GM12878 (cell line): Measurements from ENCODE around the gene SHH. TPM values are rescaled to one million over a fixed set of nuclear protein-coding genes. Genes with fewer than 3 reads are reported as not detected.

Experiments used
- ATAC-seq: fragments of 200-7000 bp; cut with Tn5 transposase; 3 replicates; pipeline ENCODE4 v1.9.1; 2020; ENCODE audit warnings: mild to moderate bottlenecking, moderate library complexity
- BruUV-seq: library from RNA; stranded (reverse); fragments of 400-500 nt; replicated peaks from 2 replicates; lab custom pipeline; 2021; lab: Mats Ljungman, UMichigan
- CTCF ChIA-PET: fragments of 300-600 bp; sonication (Branson Sonifier 250); formaldehyde crosslinking; extraction: SDS; loops from one replicate; lab custom pipeline; 2021; ENCODE audit warnings: inconsistent platforms; lab: Yijun Ruan, JAX
- POLR2A ChIA-PET: fragments of 350-600 bp; formaldehyde crosslinking; extraction: SDS; loops from one replicate; lab custom pipeline; 2021; ENCODE audit warnings: inconsistent platforms; lab: Charles Lee
- RAD21 ChIA-PET: fragments of 300-600 bp; sonication (Branson Sonifier 250); formaldehyde crosslinking; loops from one replicate; lab custom pipeline; 2023; ENCODE audit warnings: antibody characterized with exemption; ENCODE audit not compliant: unreplicated experiment; lab: Charles Lee
- SMC1A ChIA-PET: fragments of 300-600 bp; sonication (Branson Sonifier 250); formaldehyde crosslinking; loops from one replicate; lab custom pipeline; 2023; ENCODE audit not compliant: unreplicated experiment, uncharacterized antibody; lab: Charles Lee
- DNase-seq: peaks from one replicate; pipeline ENCODE4 v3.0.0-alpha.2; 2011; ENCODE audit warnings: low read depth, low spot score
- FAIRE-seq: peaks from 3 replicates; lab custom pipeline; 2011; peaks lifted over from hg19 to GRCh38; lab: Jason Lieb, UNC
- H2AFZ ChIP-seq: 2 replicates; pipeline ENCODE4 v1.6.0; 2011; ENCODE audit warnings: low read depth, low read length, control low read depth; ENCODE audit not compliant: control insufficient read depth
- H3K27ac ChIP-seq: 2 replicates; pipeline ENCODE4 v1.5.1; 2011; ENCODE audit warnings: control low read depth; ENCODE audit not compliant: control insufficient read depth, insufficient read depth
- H3K27me3 ChIP-seq, 2 experiments: replicated peaks in 1 of 2; 2 replicates each; pipeline versions ENCODE4 v1.6.0 to v1.6.1; 2011; ENCODE audit warnings: low read length in 1 of 2; ENCODE audit not compliant: control insufficient read depth in 2 of 2, insufficient read depth in 2 of 2
- H3K36me3 ChIP-seq, 2 experiments: 2 replicates each; pipeline ENCODE4 v1.5.1; 2011; ENCODE audit warnings: low read length in 1 of 2; ENCODE audit not compliant: control insufficient read depth in 2 of 2, insufficient read depth in 2 of 2
- H3K4me1 ChIP-seq: 2 replicates; pipeline ENCODE4 v1.6.1; 2011; ENCODE audit warnings: mild to moderate bottlenecking, low read length, moderate library complexity, mixed read lengths; ENCODE audit not compliant: control insufficient read depth, insufficient read depth
- H3K4me2 ChIP-seq: 2 replicates; pipeline ENCODE4 v1.6.0; 2011; ENCODE audit warnings: control low read depth; ENCODE audit not compliant: control insufficient read depth, insufficient read depth
- H3K4me3 ChIP-seq: fragments of 200-600 bp; sonication (generic); 2 replicates; pipeline ENCODE4 v1.5.1; 2016
- H3K79me2 ChIP-seq: 2 replicates; pipeline ENCODE4 v1.6.0; 2011; ENCODE audit warnings: low read length; ENCODE audit not compliant: control insufficient read depth, insufficient read depth
- H3K9ac ChIP-seq: 2 replicates; pipeline ENCODE4 v1.8.0; 2011; ENCODE audit warnings: low read length, control low read depth, mixed read lengths; ENCODE audit not compliant: control insufficient read depth, insufficient read depth
- H3K9me3 ChIP-seq: replicated peaks from 3 replicates; pipeline ENCODE4 v1.5.1; 2011; ENCODE audit warnings: mild to moderate bottlenecking, low read length; ENCODE audit not compliant: control insufficient read depth, insufficient read depth
- H4K20me1 ChIP-seq: 2 replicates; pipeline ENCODE4 v1.6.0; 2011; ENCODE audit not compliant: control insufficient read depth, insufficient read depth
- ATF7 ChIP-seq: fragments of 450-650 bp; IDR thresholded peaks from 2 replicates; pipeline ENCODE4 v1.6.1; 2016; ENCODE audit warnings: low read depth, mild to moderate bottlenecking
- CHD1 ChIP-seq: IDR thresholded peaks from 2 replicates; pipeline ENCODE4 v1.6.1; 2012; ENCODE audit warnings: low read depth, low read length, improper control_type of control experiment
- E2F8 ChIP-seq: fragments of 450-650 bp; IDR thresholded peaks from 2 replicates; pipeline ENCODE4 v1.6.1; 2018; ENCODE audit warnings: mild to moderate bottlenecking, low read depth, moderate library complexity; ENCODE audit not compliant: partially characterized antibody
- HDGF ChIP-seq: fragments of 450-650 bp; IDR thresholded peaks from 2 replicates; pipeline ENCODE4 v1.6.1; 2016; ENCODE audit warnings: antibody characterized with exemption
- NFYA ChIP-seq: IDR thresholded peaks from 2 replicates; pipeline ENCODE4 v1.6.1; 2011; ENCODE audit warnings: low read depth, mild to moderate bottlenecking, low read length, improper control_type of control experiment, borderline replicate concordance
- NR2C1 ChIP-seq: fragments of 450-650 bp; IDR thresholded peaks from 2 replicates; pipeline ENCODE4 v1.6.1; 2017; ENCODE audit warnings: antibody characterized with exemption, mild to moderate bottlenecking, moderate library complexity
- PAX8 ChIP-seq: fragments of 450-650 bp; IDR thresholded peaks from 2 replicates; pipeline ENCODE4 v1.6.1; 2017; ENCODE audit warnings: mild to moderate bottlenecking, moderate library complexity
- RBBP5 ChIP-seq: fragments of 200-600 bp; sonication (generic); conservative IDR thresholded peaks from 2 replicates; pipeline ENCODE4 v1.6.1; 2016
- RELA ChIP-seq: fragments of 450-650 bp; IDR thresholded peaks from 2 replicates; pipeline ENCODE4 v1.8.0; 2014; ENCODE audit warnings: borderline replicate concordance; ENCODE audit not compliant: partially characterized antibody
- STAT1 ChIP-seq: fragments of 450-650 bp; conservative IDR thresholded peaks from 2 replicates; pipeline ENCODE4 v1.6.1; 2014; ENCODE audit warnings: antibody characterized with exemption, mild to moderate bottlenecking
- TCF12 ChIP-seq: IDR thresholded peaks from 2 replicates; pipeline ENCODE4 v1.6.1; 2011; ENCODE audit warnings: low read depth, mild to moderate bottlenecking, low read length
- ZBTB40 ChIP-seq: fragments of 450-650 bp; IDR thresholded peaks from 2 replicates; pipeline ENCODE4 v1.6.1; 2016; ENCODE audit warnings: mild to moderate bottlenecking, moderate library complexity, borderline replicate concordance
- WGBS: methylation state at CpG from one replicate; pipeline ENCODE4 v1.1.6; 2016; ENCODE audit warnings: low lambda C conversion rate; ENCODE audit not compliant: insufficient replicate concordance, insufficient coverage; ENCODE audit errors: missing lambda C conversion rate; 5-methylcytosine and 5-hydroxymethylcytosine counted together
- in situ Hi-C: fragments of 300-500 bp; cut with MboI; formaldehyde crosslinking; loops from 9 replicates; pipeline ENCODE4 v1.14.3; 2018; ENCODE audit warnings: mixed read lengths
- intact Hi-C: fragments of 100-400 bp; cut with micrococcal nuclease; formaldehyde crosslinking; loops from one replicate; pipeline ENCODE4 v1.14.2; 2022; ENCODE audit not compliant: unreplicated experiment
- polyA plus RNA-seq, 11 experiments: library from polyadenylated mRNA; depleted of rRNA in 4 of 11; unstranded in 6 of 11; stranded (reverse) in 5 of 11; fragments of >200 nt; fragmentation: Nextera tagmentation in 4 of 11; fragmentation: Illumina TruSeq in 1 of 11; extraction: Ambion mirVana in 4 of 11; extraction: Trizol in 1 of 11; gene quantifications; 1 replicate in 1 of 11; 2 replicates in 10 of 11; pipeline versions ENCODE4 v1.2.1 to v1.2.3, GENCODE V29; 2011 to 2016; ENCODE audit warnings: inconsistent platforms in 2 of 11, missing spikeins in 2 of 11, low read depth in 1 of 11
- total RNA-seq, 4 experiments: library from RNA; depleted of rRNA in 3 of 4; stranded (reverse); fragments of >200 nt in 3 of 4; fragmentation: Illumina TruSeq in 1 of 4; extraction: Trizol in 1 of 4; gene quantifications; 2 replicates each; pipeline versions ENCODE4 v1.2.1 to v1.2.3, GENCODE V29; 2013 to 2021
- TF ChIP-seq, protein P1 (sequence below): fragments of 450-650 bp; IDR thresholded peaks from 2 replicates; pipeline ENCODE4 v1.6.1; 2017; ENCODE audit warnings: mild to moderate bottlenecking, moderate library complexity

SHH gene
- total and polyA plus RNA-seq, 10 of the 15 experiments (the other 5 are each of a cell fraction or from before 2014, with no cell fraction given) = not detected

DNA sequence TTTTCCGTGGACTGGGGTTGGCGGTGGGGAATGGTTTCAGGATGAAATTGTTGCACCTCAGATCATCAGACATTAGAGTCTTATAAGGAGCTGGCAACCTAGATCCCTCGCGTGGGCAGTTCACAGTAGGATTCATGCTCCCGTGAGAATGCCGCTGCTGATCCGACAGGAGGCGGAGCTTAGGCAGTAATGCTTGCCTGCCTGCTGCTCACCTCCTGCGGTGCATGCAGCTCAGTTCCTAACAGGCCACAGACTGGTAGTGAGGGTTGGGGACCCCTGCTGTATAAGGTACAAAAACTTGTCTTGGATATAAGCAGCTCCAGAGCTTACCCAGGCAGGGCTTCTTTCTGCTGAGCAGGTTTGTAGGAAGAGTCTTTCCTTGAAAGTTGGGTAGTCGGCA, 53.9 kb downstream of the SHH start:
- Histone ChIP-seq H3K27ac (no peak overlapping the region), H2AFZ (no peak overlapping the region), H3K9me3 (peaks cover 15% of the 10 kb centered on the region; the same call in 2 of the 3 replicates), H3K27me3 (no peaks in the 10 kb centered on the region), H3K4me3 (no peak overlapping the region), H3K4me1 (peaks cover 42% of the 10 kb centered on the region), H3K9ac (no peak overlapping the region), H4K20me1 (no peaks in the 10 kb centered on the region), H3K79me2 (peaks cover 88% of the 10 kb centered on the region), H3K4me2 (no peak overlapping the region), H3K36me3 (peaks cover 15 to 19% of the 10 kb centered on the region in 2 experiments)
- TF ChIP-seq CHD1 (no peak), STAT1 (no peak), E2F8 (no peak), ZBTB40 (no peak), RELA (no peak), TCF12 (no peak), PAX8 (no peak), ATF7 (no peak), RBBP5 (no peak), NR2C1 (no peak), NFYA (no peak), HDGF (no peak)
- TF ChIP-seq, protein P1, sequence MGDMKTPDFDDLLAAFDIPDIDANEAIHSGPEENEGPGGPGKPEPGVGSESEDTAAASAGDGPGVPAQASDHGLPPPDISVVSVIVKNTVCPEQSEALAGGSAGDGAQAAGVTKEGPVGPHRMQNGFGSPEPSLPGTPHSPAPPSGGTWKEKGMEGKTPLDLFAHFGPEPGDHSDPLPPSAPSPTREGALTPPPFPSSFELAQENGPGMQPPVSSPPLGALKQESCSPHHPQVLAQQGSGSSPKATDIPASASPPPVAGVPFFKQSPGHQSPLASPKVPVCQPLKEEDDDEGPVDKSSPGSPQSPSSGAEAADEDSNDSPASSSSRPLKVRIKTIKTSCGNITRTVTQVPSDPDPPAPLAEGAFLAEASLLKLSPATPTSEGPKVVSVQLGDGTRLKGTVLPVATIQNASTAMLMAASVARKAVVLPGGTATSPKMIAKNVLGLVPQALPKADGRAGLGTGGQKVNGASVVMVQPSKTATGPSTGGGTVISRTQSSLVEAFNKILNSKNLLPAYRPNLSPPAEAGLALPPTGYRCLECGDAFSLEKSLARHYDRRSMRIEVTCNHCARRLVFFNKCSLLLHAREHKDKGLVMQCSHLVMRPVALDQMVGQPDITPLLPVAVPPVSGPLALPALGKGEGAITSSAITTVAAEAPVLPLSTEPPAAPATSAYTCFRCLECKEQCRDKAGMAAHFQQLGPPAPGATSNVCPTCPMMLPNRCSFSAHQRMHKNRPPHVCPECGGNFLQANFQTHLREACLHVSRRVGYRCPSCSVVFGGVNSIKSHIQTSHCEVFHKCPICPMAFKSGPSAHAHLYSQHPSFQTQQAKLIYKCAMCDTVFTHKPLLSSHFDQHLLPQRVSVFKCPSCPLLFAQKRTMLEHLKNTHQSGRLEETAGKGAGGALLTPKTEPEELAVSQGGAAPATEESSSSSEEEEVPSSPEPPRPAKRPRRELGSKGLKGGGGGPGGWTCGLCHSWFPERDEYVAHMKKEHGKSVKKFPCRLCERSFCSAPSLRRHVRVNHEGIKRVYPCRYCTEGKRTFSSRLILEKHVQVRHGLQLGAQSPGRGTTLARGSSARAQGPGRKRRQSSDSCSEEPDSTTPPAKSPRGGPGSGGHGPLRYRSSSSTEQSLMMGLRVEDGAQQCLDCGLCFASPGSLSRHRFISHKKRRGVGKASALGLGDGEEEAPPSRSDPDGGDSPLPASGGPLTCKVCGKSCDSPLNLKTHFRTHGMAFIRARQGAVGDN = no peak
- DNase-seq = no peak
- ChIA-PET CTCF (interaction anchor here (0.6 to 3.6 kb wide), 3 partner anchors 9 to 206 kb away, joined by 3 to 17 read pairs (median 8); no protein-coding TSS in a partner anchor), POLR2A (interaction anchor here (1.2 kb wide), 1 partner anchor 9 kb away, joined by 4 read pairs; no protein-coding TSS in a partner anchor), SMC1A (interaction anchor here (0.6 to 1.2 kb wide), 2 partner anchors 368 to 830 kb away, joined by 3 read pairs; no protein-coding TSS in a partner anchor), RAD21 (no interaction called here)
- ATAC-seq = no peak
- intact Hi-C loops = loop anchor here (10.0 kb wide), 1 partner anchor 554 kb away; no protein-coding TSS in a partner anchor
- over 99% methylated on average over 10 of the region's 10 CpGs for WGBS
- BruUV-seq = no TSS peak
- no peak for FAIRE-seq
- in situ Hi-C loops = loop anchor here (10.0 to 25.0 kb wide), 2 partner anchors 371 to 554 kb away; no protein-coding TSS in a partner anchor
